Vagina (tissue), 2 donors: ENCODE results near the gene FAM171A1.

Source experiments
- POLR2A ChIP-seq, 2 donors: fragments of 450-650 bp; IDR thresholded peaks; one replicate each; pipeline ENCODE4 v1.6.1; 2017; ENCODE audit warnings: antibody characterized with exemption in 2 of 2, mild to moderate bottlenecking in 2 of 2, moderate library complexity in 2 of 2
- TF ChIP-seq, protein P1 (sequence below), 3 experiments: fragments of 450-650 bp in 2 of 3; fragments of 200-600 bp in 1 of 3; sonication (generic) in 1 of 3; IDR thresholded peaks; one replicate each; pipeline ENCODE4 v1.5.1; 2017 to 2019; ENCODE audit warnings: antibody characterized with exemption in 3 of 3, mild to moderate bottlenecking in 2 of 3, moderate library complexity in 2 of 3

- TF ChIP-seq, protein P1, sequence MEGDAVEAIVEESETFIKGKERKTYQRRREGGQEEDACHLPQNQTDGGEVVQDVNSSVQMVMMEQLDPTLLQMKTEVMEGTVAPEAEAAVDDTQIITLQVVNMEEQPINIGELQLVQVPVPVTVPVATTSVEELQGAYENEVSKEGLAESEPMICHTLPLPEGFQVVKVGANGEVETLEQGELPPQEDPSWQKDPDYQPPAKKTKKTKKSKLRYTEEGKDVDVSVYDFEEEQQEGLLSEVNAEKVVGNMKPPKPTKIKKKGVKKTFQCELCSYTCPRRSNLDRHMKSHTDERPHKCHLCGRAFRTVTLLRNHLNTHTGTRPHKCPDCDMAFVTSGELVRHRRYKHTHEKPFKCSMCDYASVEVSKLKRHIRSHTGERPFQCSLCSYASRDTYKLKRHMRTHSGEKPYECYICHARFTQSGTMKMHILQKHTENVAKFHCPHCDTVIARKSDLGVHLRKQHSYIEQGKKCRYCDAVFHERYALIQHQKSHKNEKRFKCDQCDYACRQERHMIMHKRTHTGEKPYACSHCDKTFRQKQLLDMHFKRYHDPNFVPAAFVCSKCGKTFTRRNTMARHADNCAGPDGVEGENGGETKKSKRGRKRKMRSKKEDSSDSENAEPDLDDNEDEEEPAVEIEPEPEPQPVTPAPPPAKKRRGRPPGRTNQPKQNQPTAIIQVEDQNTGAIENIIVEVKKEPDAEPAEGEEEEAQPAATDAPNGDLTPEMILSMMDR (IDR thresholded peaks at IDR 0.05): no peak
- no peak for TF ChIP-seq POLR2A (IDR thresholded peaks at IDR 0.05)
These were observed 51.0 kb downstream of the FAM171A1 start for GRCh38 chr10:15320118-15320517.
